GM13976 (cell line): Measurements from ENCODE around the gene PRDM13.
"Not testable (repeated sequence)": the region's sequence is repeated elsewhere in the genome, so short reads cannot be mapped to it uniquely, and the experiment has no call there.

ENCODE experiments used
- DNase-seq: peaks from one replicate; pipeline ENCODE4 v3.0.0; 2012; ENCODE audit warnings: low spot score
- CTCF ChIP-seq: IDR thresholded peaks from 2 replicates; pipeline ENCODE4 v1.5.1; 2012; ENCODE audit warnings: borderline replicate concordance, mild to moderate bottlenecking; ENCODE audit not compliant: insufficient read depth; ENCODE audit errors: extremely low read depth, missing control alignments, control extremely low read depth
- in situ Hi-C: fragments of 300-500 bp; cut with MboI; formaldehyde crosslinking; loops from one replicate; pipeline ENCODE4 v1.12.0; 2022; ENCODE audit warnings: low sequenced_read_pairs, mixed read lengths, inconsistent platforms; ENCODE audit not compliant: unreplicated experiment

The PRDM13 gene

GRCh38 chr6:99590728-99591672 lies 15.6 kb upstream of the PRDM13 start:
- in situ Hi-C loops, result loop anchor here (10.0 kb wide), 1 partner anchor 154 kb away; no protein-coding TSS in a partner anchor
- DNase-seq, result peak; percentile 31
- TF ChIP-seq CTCF, result no peak

- in situ Hi-C loops, result loop anchor here (10.0 kb wide), 1 partner anchor 153 kb away; no protein-coding TSS in a partner anchor
- no peak for TF ChIP-seq CTCF
- DNase-seq, result no peak
Measured at GRCh38 chr6:99591673-99592364, 14.8 kb upstream of the PRDM13 start.

DNA sequence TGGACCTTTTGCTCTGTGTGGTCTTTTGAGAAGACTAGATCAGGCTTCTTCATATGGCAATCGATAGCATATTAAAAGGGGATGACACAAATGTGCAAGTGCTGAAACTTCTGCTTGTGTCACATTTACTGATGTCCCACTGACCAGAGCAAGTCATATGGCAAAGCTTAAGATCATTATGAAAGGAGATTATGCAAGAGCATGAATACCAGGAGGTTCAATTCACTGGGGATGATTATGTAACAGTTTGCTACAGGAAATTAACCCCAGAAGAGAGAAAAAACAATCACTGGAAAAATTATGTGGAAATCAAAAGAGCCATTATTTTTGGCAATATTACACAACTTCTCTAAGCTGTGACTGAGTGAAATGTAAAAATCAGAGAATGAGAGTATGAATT lies 13.7 kb upstream of the PRDM13 start:
- no peak for TF ChIP-seq CTCF
- in situ Hi-C loops, result loop anchor here (10.0 kb wide), 1 partner anchor 152 kb away; no protein-coding TSS in a partner anchor
- no peak for DNase-seq

GRCh38 chr6:99594696-99595095 lies 11.9 kb upstream of the PRDM13 start:
- not testable (repeated sequence) for DNase-seq
- in situ Hi-C loops, result loop anchor here (10.0 kb wide), 1 partner anchor 150 kb away; no protein-coding TSS in a partner anchor

- DNase-seq, result no peak
- TF ChIP-seq CTCF, result no peak
- in situ Hi-C loops, result loop anchor here (25.0 kb wide), 1 partner anchor 860 kb away; the partner anchor contains the start of gene SIM1
Measured at GRCh38 chr6:99602520-99603420, 3.9 kb upstream of the PRDM13 start.

GRCh38 chr6:99603421-99604165 lies 3.0 kb upstream of the PRDM13 start:
- TF ChIP-seq CTCF, result no peak
- in situ Hi-C loops, result loop anchor here (25.0 kb wide), 1 partner anchor 859 kb away; the partner anchor contains the start of gene SIM1
- peak; percentile 62 for DNase-seq
